ENCODE data around the gene RUNX2.

GRCh38 chr6:45458672-45459071 is 130.5 kb downstream of the RUNX2 start:
- TF ChIP-seq, protein P1, sequence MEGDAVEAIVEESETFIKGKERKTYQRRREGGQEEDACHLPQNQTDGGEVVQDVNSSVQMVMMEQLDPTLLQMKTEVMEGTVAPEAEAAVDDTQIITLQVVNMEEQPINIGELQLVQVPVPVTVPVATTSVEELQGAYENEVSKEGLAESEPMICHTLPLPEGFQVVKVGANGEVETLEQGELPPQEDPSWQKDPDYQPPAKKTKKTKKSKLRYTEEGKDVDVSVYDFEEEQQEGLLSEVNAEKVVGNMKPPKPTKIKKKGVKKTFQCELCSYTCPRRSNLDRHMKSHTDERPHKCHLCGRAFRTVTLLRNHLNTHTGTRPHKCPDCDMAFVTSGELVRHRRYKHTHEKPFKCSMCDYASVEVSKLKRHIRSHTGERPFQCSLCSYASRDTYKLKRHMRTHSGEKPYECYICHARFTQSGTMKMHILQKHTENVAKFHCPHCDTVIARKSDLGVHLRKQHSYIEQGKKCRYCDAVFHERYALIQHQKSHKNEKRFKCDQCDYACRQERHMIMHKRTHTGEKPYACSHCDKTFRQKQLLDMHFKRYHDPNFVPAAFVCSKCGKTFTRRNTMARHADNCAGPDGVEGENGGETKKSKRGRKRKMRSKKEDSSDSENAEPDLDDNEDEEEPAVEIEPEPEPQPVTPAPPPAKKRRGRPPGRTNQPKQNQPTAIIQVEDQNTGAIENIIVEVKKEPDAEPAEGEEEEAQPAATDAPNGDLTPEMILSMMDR (conservative IDR thresholded peaks at IDR 0.05; ENCODE audit: low read depth in 2 of 2) = no peak
- no peak for TF ChIP-seq ETS1 (IDR thresholded peaks at IDR 0.05)
- no peak for TF ChIP-seq EZH2 (IDR thresholded peaks at IDR 0.05; ENCODE audit: low read depth, unreplicated experiment)
- no peak for TF ChIP-seq POLR2AphosphoS5 (IDR thresholded peaks at IDR 0.05; ENCODE audit: low read depth)
- TF ChIP-seq EZH2phosphoT487 (IDR thresholded peaks at IDR 0.05; ENCODE audit: unreplicated experiment) = no peak
- no peak for TF ChIP-seq REST (IDR thresholded peaks at IDR 0.05; ENCODE audit: unreplicated experiment)
- no peak for TF ChIP-seq JUNB (IDR thresholded peaks at IDR 0.05; ENCODE audit: unreplicated experiment)
